Measurements from ENCODE around the gene AREL1. TPM values are rescaled to one million over a fixed set of nuclear protein-coding genes. Genes with fewer than 3 reads are reported as not detected.

AREL1 gene
- total RNA-seq, 4 donors from 2014 or later = 33.8 to 95.6 (median 65.1) TPM

- peak overlapping the region in 3 of 4 donors; percentile 35 to 76 (median 65) for H3K27ac ChIP-seq
- TF ChIP-seq POLR2A (IDR thresholded peaks at IDR 0.05) (no peak), CTCF (IDR thresholded peaks at IDR 0.05) (no peak)
- H3K4me3 ChIP-seq = no peak overlapping the region
- no peaks in the 10 kb centered on the region for H3K36me3 ChIP-seq
- H3K4me1 ChIP-seq = peaks cover 0 to 31% (median 6%) of the 10 kb centered on the region in 4 donors
- DNase-seq = peak; percentile 31 to 79 (median 57)
- no peaks in the 10 kb centered on the region for H3K9me3 ChIP-seq
- H3K27me3 ChIP-seq = no peaks in the 10 kb centered on the region
Observed at GRCh38 chr14:74619672-74620131, 93.2 kb downstream of the AREL1 start.

GRCh38 chr14:74618078-74618952 is 94.6 kb downstream of the AREL1 start:
- peaks cover 0 to 31% (median 6%) of the 10 kb centered on the region in 4 donors for H3K4me1 ChIP-seq
- no peaks in the 10 kb centered on the region for H3K27me3 ChIP-seq
- no peaks in the 10 kb centered on the region for H3K36me3 ChIP-seq
- peak overlapping the region in 3 of 4 donors; percentile 58 to 76 (median 65) for H3K27ac ChIP-seq
- peak; percentile 49 to 84 (median 72) for DNase-seq
- TF ChIP-seq POLR2A (IDR thresholded peaks at IDR 0.05) (no peak), CTCF (IDR thresholded peaks at IDR 0.05) (peak in 2 of 6 experiments; percentile 4 to 8)
- no peaks in the 10 kb centered on the region for H3K9me3 ChIP-seq
- H3K4me3 ChIP-seq = peak overlapping the region in 1 of 4 donors; percentile 23

- Histone ChIP-seq H3K4me1 (peaks cover 0 to 33% (median 8%) of the 10 kb centered on the region in 4 donors), H3K27me3 (no peaks in the 10 kb centered on the region), H3K4me3 (no peak overlapping the region), H3K27ac (peak overlapping the region in 1 of 4 donors; percentile 76), H3K9me3 (no peaks in the 10 kb centered on the region), H3K36me3 (no peaks in the 10 kb centered on the region)
- no peak for DNase-seq
- TF ChIP-seq POLR2A (IDR thresholded peaks at IDR 0.05) (no peak), CTCF (IDR thresholded peaks at IDR 0.05) (no peak)
Observed at GRCh38 chr14:74616996-74617700, 95.7 kb downstream of the AREL1 start.

GRCh38 chr14:74616507-74616906 is 96.4 kb downstream of the AREL1 start:
- no peak for TF ChIP-seq CTCF (IDR thresholded peaks at IDR 0.05)
- Histone ChIP-seq H3K4me3 (no peak overlapping the region), H3K27ac (no peak overlapping the region), H3K4me1 (peaks cover 0 to 39% (median 11%) of the 10 kb centered on the region in 4 donors), H3K36me3 (no peaks in the 10 kb centered on the region), H3K9me3 (no peaks in the 10 kb centered on the region), H3K27me3 (peaks cover 0 to 3% of the 10 kb centered on the region in 2 donors)
- DNase-seq = no peak

GRCh38 chr14:74615735-74616134 is 97.1 kb downstream of the AREL1 start:
- peaks cover 0 to 8% of the 10 kb centered on the region in 2 donors for H3K27me3 ChIP-seq
- H3K4me1 ChIP-seq = peaks cover 0 to 42% (median 12%) of the 10 kb centered on the region in 4 donors
- no peak overlapping the region for H3K4me3 ChIP-seq
- no peak overlapping the region for H3K27ac ChIP-seq
- TF ChIP-seq POLR2A (IDR thresholded peaks at IDR 0.05) (no peak), CTCF (IDR thresholded peaks at IDR 0.05) (no peak)
- H3K36me3 ChIP-seq = no peaks in the 10 kb centered on the region
- DNase-seq = no peak
- no peaks in the 10 kb centered on the region for H3K9me3 ChIP-seq

Measured in Peyer's patch (tissue), 4 donors.